Activated CD4-positive, alpha-beta memory T cell treated with anti-CD3 and anti-CD28 coated beads, Interleukin-2, amount 10 ng/mL, durations not matched to agents 7 days and 5 days (primary cell): ENCODE data around the gene PIERCE2. TPM values are rescaled to one million over a fixed set of nuclear protein-coding genes. Genes with fewer than 3 reads are reported as not detected.
"Not testable (repeated sequence)": the region's sequence is repeated elsewhere in the genome, so short reads cannot be mapped to it uniquely, and the experiment has no call there.

Experiments
- CTCF ChIA-PET: fragments of 350-600 bp; sonication (Branson Sonifier 250); formaldehyde crosslinking; loops from one replicate; lab custom pipeline; 2021; ENCODE audit warnings: antibody characterized with exemption, inconsistent platforms; lab: Charles Lee
- POLR2A ChIA-PET: fragments of 350-600 bp; sonication (Branson Sonifier 250); formaldehyde crosslinking; loops from one replicate; lab custom pipeline; 2021; ENCODE audit warnings: antibody characterized with exemption; lab: Charles Lee
- DNase-seq: peaks from one replicate; pipeline ENCODE4 v3.0.0-alpha.2; 2020
- H3K27ac Mint-ChIP-seq: one replicate; pipeline ENCODE4 v1.8.0; 2021; ENCODE audit warnings: mild to moderate bottlenecking, mixed read lengths
- H3K27me3 Mint-ChIP-seq: one replicate; pipeline ENCODE4 v1.8.0; 2021; ENCODE audit warnings: mixed read lengths
- H3K36me3 Mint-ChIP-seq: one replicate; pipeline ENCODE4 v1.8.0; 2021; ENCODE audit warnings: low read depth, mixed read lengths
- H3K4me1 Mint-ChIP-seq: one replicate; pipeline ENCODE4 v1.8.0; 2021; ENCODE audit warnings: mixed read lengths
- H3K4me3 Mint-ChIP-seq: one replicate; pipeline ENCODE4 v1.8.0; 2021; ENCODE audit warnings: mild to moderate bottlenecking, mixed read lengths
- H3K9me3 Mint-ChIP-seq: one replicate; pipeline ENCODE4 v1.8.0; 2021; ENCODE audit warnings: mixed read lengths
- total RNA-seq, 2 experiments: library from RNA; stranded (reverse); gene quantifications; one replicate each; pipeline ENCODE4 v1.2.3, GENCODE V29; 2021

The PIERCE2 gene
- total RNA-seq, 2 experiments from 2014 or later, result not detected

GRCh38 chr15:55445936-55446335, 37.6 kb downstream of the PIERCE2 start:
- H3K27me3 Mint-ChIP-seq, DNase-seq, H3K36me3 Mint-ChIP-seq, H3K4me3 Mint-ChIP-seq, CTCF ChIA-PET, POLR2A ChIA-PET, H3K9me3 Mint-ChIP-seq, H3K4me1 Mint-ChIP-seq, H3K27ac Mint-ChIP-seq: not testable (repeated sequence)

- H3K36me3 Mint-ChIP-seq, H3K27ac Mint-ChIP-seq, CTCF ChIA-PET, H3K27me3 Mint-ChIP-seq, DNase-seq, POLR2A ChIA-PET, H3K9me3 Mint-ChIP-seq, H3K4me1 Mint-ChIP-seq, H3K4me3 Mint-ChIP-seq: not testable (repeated sequence)
Measured at GRCh38 chr15:55446379-55447029, 38.2 kb downstream of the PIERCE2 start.

GRCh38 chr15:55447030-55447394, 38.7 kb downstream of the PIERCE2 start:
- CTCF ChIA-PET, H3K4me1 Mint-ChIP-seq, POLR2A ChIA-PET, H3K27me3 Mint-ChIP-seq, DNase-seq, H3K36me3 Mint-ChIP-seq, H3K27ac Mint-ChIP-seq, H3K9me3 Mint-ChIP-seq, H3K4me3 Mint-ChIP-seq: not testable (repeated sequence)

GRCh38 chr15:55457401-55458022, 49.2 kb downstream of the PIERCE2 start:
- ChIA-PET CTCF (interaction anchor here (1.2 to 1.3 kb wide), 2 partner anchors 18 kb away, joined by 5 read pairs; no protein-coding TSS in a partner anchor), POLR2A (no interaction called here)
- H3K9me3 Mint-ChIP-seq, result peaks cover 4% of the 10 kb centered on the region
- no peaks in the 10 kb centered on the region for H3K36me3 Mint-ChIP-seq
- peaks cover 6% of the 10 kb centered on the region for H3K27me3 Mint-ChIP-seq
- H3K4me3 Mint-ChIP-seq, result no peak overlapping the region
- H3K27ac Mint-ChIP-seq, result no peak overlapping the region
- DNase-seq, result no peak
- no peaks in the 10 kb centered on the region for H3K4me1 Mint-ChIP-seq

- Mint-ChIP-seq H3K9me3 (peaks cover 4% of the 10 kb centered on the region), H3K36me3 (no peaks in the 10 kb centered on the region), H3K27me3 (peaks cover 7% of the 10 kb centered on the region), H3K27ac (no peak overlapping the region), H3K4me1 (no peaks in the 10 kb centered on the region), H3K4me3 (no peak overlapping the region)
- no peak for DNase-seq
- POLR2A ChIA-PET, result no interaction called here
- CTCF ChIA-PET, result interaction anchor here (0.9 kb wide), 1 partner anchor 54 kb away, joined by 3 read pairs; the partner anchor contains the start of genes CCPG1 and PIERCE2
Measured at GRCh38 chr15:55461447-55461846, 53.2 kb downstream of the PIERCE2 start.

- Mint-ChIP-seq H3K4me1 (no peaks in the 10 kb centered on the region), H3K4me3 (no peak overlapping the region), H3K27me3 (peaks cover 2% of the 10 kb centered on the region), H3K9me3 (no peaks in the 10 kb centered on the region), H3K27ac (no peak overlapping the region), H3K36me3 (no peaks in the 10 kb centered on the region)
- ChIA-PET CTCF (no interaction called here), POLR2A (no interaction called here)
- DNase-seq, result no peak
Measured at GRCh38 chr15:55468321-55468720, 60.0 kb downstream of the PIERCE2 start.

Other genes starting within 250 kb of the PIERCE2 start
- gene RSL24D1, start 211.6 kb upstream of the PIERCE2 start, total RNA-seq, result 100 to 1,000 TPM; 107 to 111 TPM
- gene RAB27A, start 118.7 kb upstream of the PIERCE2 start, total RNA-seq, result 10 to 100 TPM; 99.0 to 99.9 TPM
- gene PIGBOS1, start 89.4 kb upstream of the PIERCE2 start, total RNA-seq, result 10 to 100 TPM; 14.7 to 14.9 TPM
- 10 to 100 TPM; 28.9 to 29.3 TPM for gene PIGB, start 89.3 kb upstream of the PIERCE2 start, total RNA-seq
- gene CCPG1, start 136 bp upstream of the PIERCE2 start, total RNA-seq, result 10 to 100 TPM; 33.3 to 33.4 TPM
- gene DNAAF4, start 99.7 kb downstream of the PIERCE2 start, total RNA-seq, result not detected
- gene PYGO1, start 179.8 kb downstream of the PIERCE2 start, total RNA-seq, result not detected